Measurements from ENCODE around the gene STMP1.
"Not testable (repeated sequence)": the region's sequence is repeated elsewhere in the genome, so short reads cannot be mapped to it uniquely, and the experiment has no call there.

Gene STMP1

DNA sequence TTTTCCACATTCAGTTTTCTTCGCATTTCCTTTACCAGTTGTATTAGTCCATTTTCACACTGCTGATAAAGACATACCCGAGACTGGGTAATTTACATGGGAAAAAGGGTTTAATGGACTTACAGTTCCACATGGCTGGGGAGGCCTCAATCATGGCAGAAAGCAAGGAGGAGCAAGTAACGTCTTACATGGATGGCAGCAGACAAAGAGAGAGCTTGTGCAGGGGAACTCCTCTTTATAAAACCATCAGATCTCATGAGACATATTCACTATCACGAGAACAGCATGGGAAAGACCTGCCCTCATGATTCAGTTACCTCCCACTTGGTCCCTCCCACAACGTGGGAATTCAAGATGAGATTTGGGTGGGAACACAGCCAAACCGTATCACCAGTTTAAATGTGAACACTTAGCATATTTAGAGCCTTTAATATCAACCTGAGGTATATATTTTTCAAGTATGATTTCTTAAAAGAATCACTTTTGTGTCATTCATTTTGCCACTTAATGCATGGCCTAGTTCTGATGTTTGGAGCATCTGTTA lies 6.6 kb downstream of the STMP1 start:
- H2BK120ac ChIP-seq (ENCODE audit: low read depth, low read length); H3K27me3 ChIP-seq (ENCODE audit: control insufficient read depth in 3 of 3, insufficient read depth in 3 of 3, low read depth in 1 of 3, low read length in 3 of 3); H3K4me1 ChIP-seq (ENCODE audit: control insufficient read depth in 2 of 2, insufficient read depth in 1 of 2, low read depth in 1 of 2, low read length in 2 of 2); H3K27ac ChIP-seq (replicated peaks; ENCODE audit: low read length); H2BK12ac ChIP-seq (ENCODE audit: low read length); H3K23ac ChIP-seq (ENCODE audit: low read depth, low read length, poor library complexity); H3K18ac ChIP-seq (ENCODE audit: low read length); H3K4me2 ChIP-seq (ENCODE audit: insufficient read depth, low read length, poor library complexity, severe bottlenecking); H3K9ac ChIP-seq (ENCODE audit: low read depth, low read length, poor library complexity); H2AK5ac ChIP-seq (ENCODE audit: low read depth, low read length); H2BK5ac ChIP-seq (ENCODE audit: low read length); H4K8ac ChIP-seq (ENCODE audit: low read depth, low read length); H4K91ac ChIP-seq (ENCODE audit: low read depth, low read length, poor library complexity); H2BK15ac ChIP-seq (ENCODE audit: low read length); H2AFZ ChIP-seq (ENCODE audit: low read length); H3K79me1 ChIP-seq (ENCODE audit: low read depth, low read length); H3K4me3 ChIP-seq (ENCODE audit: low read length in 2 of 2); H3K14ac ChIP-seq (ENCODE audit: low read length); H3K4ac ChIP-seq (ENCODE audit: low read length); DNase-seq (ENCODE audit: low spot score): not testable (repeated sequence)
- Histone ChIP-seq H3K36me3 (replicated peaks in 1 of 2; ENCODE audit: control insufficient read depth in 2 of 2, insufficient read depth in 2 of 2, low read length in 2 of 2) (peaks cover 4 to 43% of the 10 kb centered on the region in 2 donors), H3K9me3 (replicated peaks in 1 of 2; ENCODE audit: control insufficient read depth in 2 of 2, insufficient read depth in 1 of 2, low read depth in 1 of 2, low read length in 2 of 2) (peaks cover 4 to 13% of the 10 kb centered on the region in 2 donors)
- WGBS, 2 donors (ENCODE audit: extremely low coverage in 2 of 2, insufficient read length in 2 of 2, insufficient replicate concordance in 1 of 2), result no CpG with 5 or more reads among the region's 6 CpGs

DNA sequence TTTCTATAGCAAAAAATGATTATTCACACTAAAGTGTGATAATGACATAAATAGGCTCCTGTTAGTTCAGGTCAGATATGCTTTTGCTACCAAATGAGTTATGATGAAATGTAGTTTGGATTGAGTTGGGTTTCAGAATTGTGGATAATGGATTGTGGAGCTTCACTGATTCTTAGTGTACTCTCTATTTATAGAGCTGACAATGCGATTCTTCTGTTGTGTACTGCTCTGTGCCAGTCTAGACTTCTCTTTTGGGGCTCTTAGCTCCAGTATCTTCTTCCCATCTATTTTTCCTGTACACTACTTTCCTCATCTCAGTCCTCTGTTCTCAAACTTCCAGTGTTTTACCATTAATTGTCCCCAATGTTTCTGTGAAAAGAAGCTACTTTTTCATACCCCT lies 7.5 kb downstream of the STMP1 start:
- Histone ChIP-seq H3K4me2 (ENCODE audit: insufficient read depth, low read length, poor library complexity, severe bottlenecking) (no peak overlapping the region), H3K14ac (ENCODE audit: low read length) (no peak overlapping the region), H3K18ac (ENCODE audit: low read length) (no peak overlapping the region), H3K27ac (replicated peaks; ENCODE audit: low read length) (no peak overlapping the region), H3K27me3 (ENCODE audit: control insufficient read depth in 3 of 3, insufficient read depth in 3 of 3, low read depth in 1 of 3, low read length in 3 of 3) (no peaks in the 10 kb centered on the region), H3K36me3 (replicated peaks in 1 of 2; ENCODE audit: control insufficient read depth in 2 of 2, insufficient read depth in 2 of 2, low read length in 2 of 2) (peaks cover 6 to 43% of the 10 kb centered on the region in 2 donors), H3K9ac (ENCODE audit: low read depth, low read length, poor library complexity) (no peak overlapping the region), H3K4ac (ENCODE audit: low read length) (no peak overlapping the region), H2AK5ac (ENCODE audit: low read depth, low read length) (no peak overlapping the region), H4K8ac (ENCODE audit: low read depth, low read length) (no peak overlapping the region), H2BK15ac (ENCODE audit: low read length) (no peak overlapping the region), H2BK120ac (ENCODE audit: low read depth, low read length) (no peak overlapping the region), H3K4me3 (ENCODE audit: low read length in 2 of 2) (no peak overlapping the region), H2BK5ac (ENCODE audit: low read length) (no peak overlapping the region), H3K9me3 (replicated peaks in 1 of 2; ENCODE audit: control insufficient read depth in 2 of 2, insufficient read depth in 1 of 2, low read depth in 1 of 2, low read length in 2 of 2) (peaks cover 4 to 13% of the 10 kb centered on the region in 2 donors), H3K79me1 (ENCODE audit: low read depth, low read length) (peaks cover 5% of the 10 kb centered on the region), H4K91ac (ENCODE audit: low read depth, low read length, poor library complexity) (no peak overlapping the region), H3K23ac (ENCODE audit: low read depth, low read length, poor library complexity) (no peak overlapping the region), H2AFZ (ENCODE audit: low read length) (no peak overlapping the region), H2BK12ac (ENCODE audit: low read length) (no peak overlapping the region), H3K4me1 (ENCODE audit: control insufficient read depth in 2 of 2, insufficient read depth in 1 of 2, low read depth in 1 of 2, low read length in 2 of 2) (no peaks in the 10 kb centered on the region)
- whole genome bisulfite sequencing, 2 donors (ENCODE audit: extremely low coverage in 2 of 2, insufficient read length in 2 of 2, insufficient replicate concordance in 1 of 2), result no CpG with 5 or more reads among the region's 1 CpG
- no peak for DNase-seq (ENCODE audit: low spot score)

DNA sequence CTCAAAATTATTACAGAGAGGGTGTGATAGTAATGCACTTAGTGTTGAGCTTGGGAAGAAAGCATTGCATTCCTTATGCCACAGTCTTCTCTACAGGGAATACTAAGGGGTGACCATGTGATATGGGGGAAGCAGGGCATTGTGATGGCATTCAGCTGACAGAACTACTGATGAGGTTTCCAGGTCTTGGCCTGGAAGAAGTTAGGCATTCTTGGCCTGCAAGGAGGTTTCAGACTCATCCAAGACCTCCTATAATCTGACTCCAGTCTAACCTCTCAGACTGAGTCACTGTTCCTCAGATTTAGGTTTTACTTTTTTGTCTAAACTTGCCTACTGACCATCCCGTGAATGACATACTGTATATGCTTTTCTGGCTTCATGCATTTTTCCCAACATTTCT lies 7.9 kb downstream of the STMP1 start:
- Histone ChIP-seq H3K14ac (ENCODE audit: low read length) (no peak overlapping the region), H2BK15ac (ENCODE audit: low read length) (no peak overlapping the region), H3K4me2 (ENCODE audit: insufficient read depth, low read length, poor library complexity, severe bottlenecking) (no peak overlapping the region), H3K4me1 (ENCODE audit: control insufficient read depth in 2 of 2, insufficient read depth in 1 of 2, low read depth in 1 of 2, low read length in 2 of 2) (no peaks in the 10 kb centered on the region), H3K27ac (replicated peaks; ENCODE audit: low read length) (no peak overlapping the region), H4K8ac (ENCODE audit: low read depth, low read length) (no peak overlapping the region), H2BK120ac (ENCODE audit: low read depth, low read length) (no peak overlapping the region), H3K4ac (ENCODE audit: low read length) (no peak overlapping the region), H4K91ac (ENCODE audit: low read depth, low read length, poor library complexity) (no peak overlapping the region), H3K36me3 (replicated peaks in 1 of 2; ENCODE audit: control insufficient read depth in 2 of 2, insufficient read depth in 2 of 2, low read length in 2 of 2) (peaks cover 6 to 43% of the 10 kb centered on the region in 2 donors), H3K18ac (ENCODE audit: low read length) (no peak overlapping the region), H3K9ac (ENCODE audit: low read depth, low read length, poor library complexity) (no peak overlapping the region), H3K23ac (ENCODE audit: low read depth, low read length, poor library complexity) (no peak overlapping the region), H3K27me3 (ENCODE audit: control insufficient read depth in 3 of 3, insufficient read depth in 3 of 3, low read depth in 1 of 3, low read length in 3 of 3) (no peaks in the 10 kb centered on the region), H3K4me3 (ENCODE audit: low read length in 2 of 2) (no peak overlapping the region), H3K79me1 (ENCODE audit: low read depth, low read length) (peaks cover 5% of the 10 kb centered on the region), H2AK5ac (ENCODE audit: low read depth, low read length) (no peak overlapping the region), H3K9me3 (replicated peaks in 1 of 2; ENCODE audit: control insufficient read depth in 2 of 2, insufficient read depth in 1 of 2, low read depth in 1 of 2, low read length in 2 of 2) (peaks cover 4 to 13% of the 10 kb centered on the region in 2 donors), H2AFZ (ENCODE audit: low read length) (no peak overlapping the region), H2BK5ac (ENCODE audit: low read length) (no peak overlapping the region), H2BK12ac (ENCODE audit: low read length) (no peak overlapping the region)
- no CpG with 5 or more reads among the region's 1 CpG for WGBS, 2 donors (ENCODE audit: extremely low coverage in 2 of 2, insufficient read length in 2 of 2, insufficient replicate concordance in 1 of 2)
- DNase-seq (ENCODE audit: low spot score), result no peak

DNA sequence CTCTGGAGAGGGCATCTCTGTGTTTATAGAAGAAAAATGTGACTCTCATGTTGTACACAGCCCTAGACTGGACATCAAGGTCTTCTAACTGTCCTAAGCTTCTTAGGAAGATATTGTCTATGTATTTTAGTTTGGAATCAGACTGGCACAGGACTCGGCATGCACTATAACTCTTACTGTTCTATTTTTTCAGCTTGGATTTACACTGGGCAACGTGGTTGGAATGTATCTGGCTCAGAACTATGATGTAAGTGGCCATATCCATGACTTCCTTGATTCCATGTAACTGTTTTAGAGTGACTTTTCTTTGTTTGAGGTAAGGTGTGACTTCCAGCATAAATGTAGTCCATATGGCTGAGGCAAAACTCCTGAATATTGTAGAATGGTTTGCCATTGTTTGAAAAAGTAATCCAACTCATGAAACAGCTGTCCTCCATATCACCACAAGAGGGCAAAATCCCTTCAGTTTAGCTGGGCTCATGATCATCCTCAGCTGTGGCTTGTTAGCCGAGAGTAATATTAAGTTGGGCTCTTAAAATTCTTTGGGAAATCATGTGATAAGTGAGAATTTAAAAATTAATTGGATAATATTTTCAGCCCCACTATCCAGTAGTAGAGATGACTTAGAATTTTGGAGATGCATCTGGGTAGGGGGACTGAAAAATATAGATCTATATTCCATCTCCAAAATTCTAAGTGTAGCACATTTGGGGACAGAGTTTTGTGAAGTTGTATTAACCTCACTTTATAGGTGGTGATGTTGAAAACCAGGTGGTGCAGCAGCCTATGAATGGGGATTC lies 10.4 kb downstream of the STMP1 start:
- Histone ChIP-seq H3K4ac (ENCODE audit: low read length) (no peak overlapping the region), H3K23ac (ENCODE audit: low read depth, low read length, poor library complexity) (no peak overlapping the region), H3K9me3 (replicated peaks in 1 of 2; ENCODE audit: control insufficient read depth in 2 of 2, insufficient read depth in 1 of 2, low read depth in 1 of 2, low read length in 2 of 2) (peaks cover 4 to 13% of the 10 kb centered on the region in 2 donors), H3K18ac (ENCODE audit: low read length) (no peak overlapping the region), H3K4me1 (ENCODE audit: control insufficient read depth in 2 of 2, insufficient read depth in 1 of 2, low read depth in 1 of 2, low read length in 2 of 2) (no peaks in the 10 kb centered on the region), H2BK12ac (ENCODE audit: low read length) (no peak overlapping the region), H2AFZ (ENCODE audit: low read length) (no peak overlapping the region), H3K9ac (ENCODE audit: low read depth, low read length, poor library complexity) (no peak overlapping the region), H3K14ac (ENCODE audit: low read length) (no peak overlapping the region), H2BK120ac (ENCODE audit: low read depth, low read length) (no peak overlapping the region), H4K8ac (ENCODE audit: low read depth, low read length) (no peak overlapping the region), H3K4me3 (ENCODE audit: low read length in 2 of 2) (no peak overlapping the region), H3K27me3 (ENCODE audit: control insufficient read depth in 3 of 3, insufficient read depth in 3 of 3, low read depth in 1 of 3, low read length in 3 of 3) (no peaks in the 10 kb centered on the region), H4K91ac (ENCODE audit: low read depth, low read length, poor library complexity) (no peak overlapping the region), H3K36me3 (replicated peaks in 1 of 2; ENCODE audit: control insufficient read depth in 2 of 2, insufficient read depth in 2 of 2, low read length in 2 of 2) (peaks cover 7 to 52% of the 10 kb centered on the region in 2 donors), H3K4me2 (ENCODE audit: insufficient read depth, low read length, poor library complexity, severe bottlenecking) (no peak overlapping the region), H3K79me1 (ENCODE audit: low read depth, low read length) (peaks cover 5% of the 10 kb centered on the region), H2BK15ac (ENCODE audit: low read length) (no peak overlapping the region), H2BK5ac (ENCODE audit: low read length) (no peak overlapping the region), H2AK5ac (ENCODE audit: low read depth, low read length) (no peak overlapping the region), H3K27ac (replicated peaks; ENCODE audit: low read length) (no peak overlapping the region)
- WGBS, 2 donors (ENCODE audit: extremely low coverage in 2 of 2, insufficient read length in 2 of 2, insufficient replicate concordance in 1 of 2), result no CpG with 5 or more reads among the region's 3 CpGs
- DNase-seq (ENCODE audit: low spot score), result peak; percentile 33

Data from neuronal stem cell (in vitro differentiated cells).